Lung (tissue), 12 donors: ENCODE results near the gene MDGA2. TPM values are rescaled to one million over a fixed set of nuclear protein-coding genes. Genes with fewer than 3 reads are reported as not detected.

Experiments used
- ATAC-seq: fragments of 200-7000 bp; cut with Tn5 transposase; one replicate; pipeline ENCODE4 v1.9.1; 2020; ENCODE audit warnings: moderate number of reproducible peaks; ENCODE audit not compliant: insufficient read depth, low FRiP score
- DNase-seq, 3 donors: peaks; one replicate each; pipeline ENCODE4 v3.0.0-alpha.2; 2013 to 2017
- H3K27ac ChIP-seq, 2 donors: one replicate each; pipeline ENCODE4 v1.5.1; 2013; ENCODE audit warnings: mild to moderate bottlenecking in 2 of 2, moderate library complexity in 2 of 2, control low read depth in 1 of 2, inconsistent platforms in 1 of 2, low read depth in 1 of 2, low read length in 1 of 2
- H3K27me3 ChIP-seq, 3 donors: one replicate each; pipeline ENCODE4 v1.5.1; 2013; ENCODE audit warnings: low read length in 2 of 3; ENCODE audit not compliant: control insufficient read depth in 3 of 3, insufficient read depth in 3 of 3
- H3K36me3 ChIP-seq, 4 donors: one replicate each; pipeline ENCODE4 v1.5.1; 2013; ENCODE audit warnings: low read length in 4 of 4, mild to moderate bottlenecking in 1 of 4, moderate library complexity in 1 of 4; ENCODE audit not compliant: control insufficient read depth in 4 of 4, insufficient read depth in 4 of 4
- H3K4me1 ChIP-seq, 5 donors: one replicate each; pipeline ENCODE4 v1.5.1; 2013; ENCODE audit warnings: low read length in 5 of 5, mild to moderate bottlenecking in 2 of 5, moderate library complexity in 1 of 5; ENCODE audit not compliant: control insufficient read depth in 5 of 5, insufficient read depth in 5 of 5
- H3K4me3 ChIP-seq: one replicate; pipeline ENCODE4 v1.5.1; 2013; ENCODE audit warnings: mild to moderate bottlenecking, control low read depth, moderate library complexity
- H3K9ac ChIP-seq, 2 donors: one replicate each; pipeline ENCODE4 v1.5.1; 2013; ENCODE audit warnings: low read length in 2 of 2, control low read depth in 1 of 2; ENCODE audit not compliant: insufficient read depth in 1 of 2
- H3K9me3 ChIP-seq, 4 donors: one replicate each; pipeline ENCODE4 v1.5.1; 2013; ENCODE audit warnings: low read length in 3 of 4, mild to moderate bottlenecking in 1 of 4, moderate library complexity in 1 of 4; ENCODE audit not compliant: control insufficient read depth in 4 of 4, insufficient read depth in 3 of 4
- CTCF ChIP-seq: IDR thresholded peaks from 2 replicates; pipeline ENCODE4 v1.5.1; 2012; ENCODE audit warnings: mild to moderate bottlenecking; ENCODE audit errors: control extremely low read depth, extremely low read depth
- WGBS, 2 donors: extraction: QIAGEN DNeasy Blood & Tissue Kit; methylation state at CpG; one replicate each; pipeline ENCODE4 v1.1.7; 2013; 5-methylcytosine and 5-hydroxymethylcytosine counted together
- polyA plus RNA-seq, 2 donors: library from polyadenylated mRNA; stranded (reverse); fragments of 200-250 nt; gene quantifications; one replicate each; pipeline ENCODE4 v1.2.1, GENCODE V29; 2013
- total RNA-seq, 2 donors: library from RNA; depleted of rRNA in 1 of 2; stranded (reverse); fragments of >200 nt in 1 of 2; gene quantifications; one replicate each; pipeline ENCODE4 v1.2.1, GENCODE V29; 2014 to 2021
- donor health status: control.
- donor health status: control.
- donor health status: Bipolar disorder and iron deficiency.
- donor health status: healthy.
- donor health status: DM: yes; HTN: yes; CAD: no.

The MDGA2 gene
- total and polyA plus RNA-seq, 4 donors: 0.03 to 3.2 TPM; not detected in 2

GRCh38 chr14:47060050-47060449 lies 615.4 kb downstream of the MDGA2 start:
- Histone ChIP-seq H3K9ac (no peak overlapping the region), H3K27ac (no peak overlapping the region), H3K4me1 (no peaks in the 10 kb centered on the region), H3K27me3 (no peaks in the 10 kb centered on the region), H3K36me3 (no peaks in the 10 kb centered on the region), H3K9me3 (no peaks in the 10 kb centered on the region), H3K4me3 (no peak overlapping the region)
- no peak for TF ChIP-seq CTCF
- DNase-seq (no peak), ATAC-seq (no peak)
- WGBS, 2 donors: 78 to 83% methylated on average over 3 of the region's 3 CpGs

GRCh38 chr14:47057364-47057763 lies 618.0 kb downstream of the MDGA2 start:
- ATAC-seq: no peak

GRCh38 chr14:47044841-47045240 lies 630.6 kb downstream of the MDGA2 start:
- TF ChIP-seq CTCF: no peak
- Histone ChIP-seq H3K36me3 (no peaks in the 10 kb centered on the region), H3K9me3 (no peaks in the 10 kb centered on the region), H3K4me1 (no peaks in the 10 kb centered on the region), H3K4me3 (no peak overlapping the region), H3K27ac (no peak overlapping the region), H3K27me3 (no peaks in the 10 kb centered on the region), H3K9ac (no peak overlapping the region)
- ATAC-seq (no peak), DNase-seq (peak; percentile 42 to 64 (median 51))
- 31 to 59% methylated on average over 1 of the region's 1 CpG for WGBS, 2 donors

More at GRCh38 chr14:47057364-47057763, 618.0 kb downstream of the MDGA2 start:
- DNase-seq: no peak
- no peak for TF ChIP-seq CTCF
- Histone ChIP-seq H3K27ac (no peak overlapping the region), H3K4me1 (no peaks in the 10 kb centered on the region), H3K4me3 (no peak overlapping the region), H3K9me3 (no peaks in the 10 kb centered on the region), H3K36me3 (no peaks in the 10 kb centered on the region), H3K9ac (no peak overlapping the region), H3K27me3 (no peaks in the 10 kb centered on the region)

- DNase-seq (peak; percentile 14 to 53 (median 14)), ATAC-seq (no peak)
- H3K9me3 ChIP-seq: no peaks in the 10 kb centered on the region
- H3K27ac ChIP-seq: no peak overlapping the region
- H3K36me3 ChIP-seq: no peaks in the 10 kb centered on the region
- no peak overlapping the region for H3K9ac ChIP-seq
- WGBS, 2 donors: 3 to 6% methylated on average over 1 of the region's 1 CpG
- H3K4me1 ChIP-seq: no peaks in the 10 kb centered on the region
- no peaks in the 10 kb centered on the region for H3K27me3 ChIP-seq
- TF ChIP-seq CTCF: no peak
- no peak overlapping the region for H3K4me3 ChIP-seq
Measured at GRCh38 chr14:47040550-47040949, 634.9 kb downstream of the MDGA2 start.
